ENCODE data around the gene TLCD3B. TPM values are rescaled to one million over a fixed set of nuclear protein-coding genes. Genes with fewer than 3 reads are reported as not detected.

The TLCD3B gene
- total RNA-seq, 1 donor from 2014 or later, result 1.4 TPM

GRCh38 chr16:29978081-29978480 lies 53.0 kb downstream of the TLCD3B start:
- no peaks in the 10 kb centered on the region for H3K27me3 ChIP-seq (ENCODE audit: insufficient read depth, low read length)
- no peak overlapping the region for H3K4me3 Mint-ChIP-seq (ENCODE audit: unreplicated experiment)
- H3K36me3 ChIP-seq (ENCODE audit: insufficient read depth, low read length), result peaks cover 50% of the 10 kb centered on the region
- no peak overlapping the region for H3K4me3 ChIP-seq (ENCODE audit: insufficient read depth, low read depth, low read length)
- H3K9me3 ChIP-seq (ENCODE audit: insufficient read depth, low read depth, low read length), result peaks cover 1% of the 10 kb centered on the region
- no peak for DNase-seq (ENCODE audit: low read depth)
- H3K4me2 ChIP-seq (ENCODE audit: low read length), result no peak overlapping the region
- peaks cover 74% of the 10 kb centered on the region for H4K20me1 ChIP-seq (ENCODE audit: insufficient read depth, low read length)
- H3K36me3 Mint-ChIP-seq (ENCODE audit: low read depth, unreplicated experiment), result peaks cover 31% of the 10 kb centered on the region
- no peak overlapping the region for H3K27ac ChIP-seq (ENCODE audit: low read depth, low read length)
- peaks cover 23% of the 10 kb centered on the region for H3K4me1 ChIP-seq (ENCODE audit: insufficient read depth, low read length)
- peaks cover 17% of the 10 kb centered on the region for H3K4me1 Mint-ChIP-seq (ENCODE audit: low read depth, unreplicated experiment)
- TF ChIP-seq EZH2 (IDR thresholded peaks at IDR 0.05; ENCODE audit: insufficient read depth, low read length) (no peak), CTCF (IDR thresholded peaks at IDR 0.05; ENCODE audit: insufficient read depth, low read depth, low read length) (no peak)
- no peaks in the 10 kb centered on the region for H3K27me3 Mint-ChIP-seq (ENCODE audit: low read depth, unreplicated experiment)
- H2AFZ ChIP-seq (ENCODE audit: low read depth, low read length), result no peak overlapping the region
- peaks cover 57% of the 10 kb centered on the region for H3K79me2 ChIP-seq (ENCODE audit: insufficient read depth, low read length)
- H3K27ac Mint-ChIP-seq (ENCODE audit: unreplicated experiment), result no peak overlapping the region
- H3K9ac ChIP-seq (ENCODE audit: low read length), result no peak overlapping the region
- no peak for FAIRE-seq
- peaks cover 2% of the 10 kb centered on the region for H3K9me3 Mint-ChIP-seq (ENCODE audit: unreplicated experiment)

DNA sequence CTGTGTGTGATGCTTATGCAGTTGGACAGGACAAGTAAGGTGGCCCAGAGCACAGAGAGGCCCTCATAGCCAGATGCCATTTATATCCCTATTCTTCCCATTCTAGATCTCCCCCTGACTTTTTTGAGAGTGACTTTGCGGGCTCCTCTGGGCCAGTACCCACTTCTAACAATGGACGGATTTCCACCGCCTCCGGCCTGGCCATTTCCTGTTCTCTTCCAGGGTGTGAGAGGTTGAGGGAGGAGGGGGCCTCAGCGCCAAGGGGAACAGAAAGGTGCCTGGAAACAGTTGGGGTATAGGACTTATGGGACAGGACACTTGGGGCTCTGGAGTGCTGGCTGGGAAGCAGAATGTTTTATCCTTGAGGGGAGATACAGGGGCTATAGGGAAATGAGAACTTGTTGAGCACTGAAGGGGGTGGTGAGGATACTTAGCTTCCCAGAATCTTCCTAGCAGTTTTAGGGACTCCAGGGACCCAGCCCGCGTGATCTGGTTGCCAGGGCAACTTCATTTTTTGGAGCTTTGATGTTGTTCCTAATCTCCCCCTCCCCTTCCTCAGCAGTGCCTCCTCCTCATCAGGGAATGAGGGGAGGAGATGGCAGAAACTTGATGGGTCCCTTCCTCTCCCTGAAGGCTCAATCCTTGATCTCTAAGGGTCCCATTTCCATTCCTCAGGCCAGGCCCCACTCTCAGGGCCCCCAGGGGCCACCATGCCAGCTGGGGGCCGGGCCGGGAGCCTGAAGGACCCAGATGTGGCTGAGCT lies 53.8 kb downstream of the TLCD3B start:
- H3K4me3 ChIP-seq (ENCODE audit: insufficient read depth, low read depth, low read length), result no peak overlapping the region
- Mint-ChIP-seq H3K27me3 (ENCODE audit: low read depth, unreplicated experiment) (no peaks in the 10 kb centered on the region), H3K27ac (ENCODE audit: unreplicated experiment) (no peak overlapping the region), H3K36me3 (ENCODE audit: low read depth, unreplicated experiment) (peaks cover 32% of the 10 kb centered on the region), H3K4me1 (ENCODE audit: low read depth, unreplicated experiment) (peaks cover 17% of the 10 kb centered on the region), H3K4me3 (ENCODE audit: unreplicated experiment) (peak overlapping the region; percentile 88), H3K9me3 (ENCODE audit: unreplicated experiment) (peaks cover 3% of the 10 kb centered on the region)
- peaks cover 45% of the 10 kb centered on the region for H3K36me3 ChIP-seq (ENCODE audit: insufficient read depth, low read length)
- H3K9me3 ChIP-seq (ENCODE audit: insufficient read depth, low read depth, low read length), result peaks cover 3% of the 10 kb centered on the region
- peaks cover 23% of the 10 kb centered on the region for H3K4me1 ChIP-seq (ENCODE audit: insufficient read depth, low read length)
- TF ChIP-seq CTCF (IDR thresholded peaks at IDR 0.05; ENCODE audit: insufficient read depth, low read depth, low read length) (no peak), EZH2 (IDR thresholded peaks at IDR 0.05; ENCODE audit: insufficient read depth, low read length) (no peak)
- H3K4me2 ChIP-seq (ENCODE audit: low read length), result peak overlapping the region; percentile 95
- H3K9ac ChIP-seq (ENCODE audit: low read length), result peak overlapping the region; percentile 92
- peaks cover 67% of the 10 kb centered on the region for H4K20me1 ChIP-seq (ENCODE audit: insufficient read depth, low read length)
- H3K27ac ChIP-seq (ENCODE audit: low read depth, low read length), result no peak overlapping the region
- FAIRE-seq, result no peak
- DNase-seq (ENCODE audit: low read depth), result no peak
- H3K79me2 ChIP-seq (ENCODE audit: insufficient read depth, low read length), result peaks cover 57% of the 10 kb centered on the region
- no peaks in the 10 kb centered on the region for H3K27me3 ChIP-seq (ENCODE audit: insufficient read depth, low read length)
- H2AFZ ChIP-seq (ENCODE audit: low read depth, low read length), result no peak overlapping the region
